ENCODE results near the gene SRGAP3. TPM values are rescaled to one million over a fixed set of nuclear protein-coding genes. Genes with fewer than 3 reads are reported as not detected.

SRGAP3 gene
- 1.6 and 4.7 TPM in 2 replicates for total RNA-seq

GRCh38 chr3:9249273-9250192 lies at the start of gene SRGAP3:
Gene SRGAP3 (minus strand): TSS chr3:9249646. CDS start chr3:9248951, 695 bp downstream.

GRCh38 chr3:8963137-8963853 lies 286.2 kb downstream of the SRGAP3 start, which contains the start of gene RAD18:
Gene RAD18 (minus strand): TSS chr3:8963472. CDS start chr3:8963385, 87 bp downstream.

Small RNAs within 50 kb of the gene (small RNA-seq; reads per million reads assigned to genes)
- gene RF00416, result not detected

Other genes with a start within 250 kb of the SRGAP3 start
- 29.4 and 34.9 TPM in 2 replicates for gene THUMPD3, start 113.4 kb upstream of the SRGAP3 start, total RNA-seq
- gene SETD5, start 148.0 kb upstream of the SRGAP3 start, total RNA-seq, result 110 and 141 TPM in 2 replicates

Measured in placental epithelial cell (primary cell).